Measurements from ENCODE around the gene GOLT1B.

GOLT1B gene

GRCh38 chr12:21539797-21540196 lies 38.2 kb downstream of the GOLT1B start:
- Histone ChIP-seq H3K27ac (no peak overlapping the region), H3K4me2 (no peak overlapping the region), H3K36me3 (ENCODE audit: insufficient read depth) (no peaks in the 10 kb centered on the region), H3K4me3 (IDR thresholded peaks at IDR 0.05; ENCODE audit: insufficient read depth, low read depth, low read length) (no peak overlapping the region), H4K20me1 (ENCODE audit: insufficient read depth) (no peaks in the 10 kb centered on the region), H3K9ac (no peak overlapping the region), H3K4me1 (ENCODE audit: low read depth, poor library complexity, severe bottlenecking) (no peaks in the 10 kb centered on the region), H2AFZ (ENCODE audit: low read depth) (no peak overlapping the region), H3K27me3 (ENCODE audit: insufficient read depth, low read depth) (no peaks in the 10 kb centered on the region), H3K79me2 (ENCODE audit: insufficient read depth, low read depth) (no peaks in the 10 kb centered on the region)
- no peak for TF ChIP-seq CTCF (conservative IDR thresholded peaks at IDR 0.05; ENCODE audit: low read depth, low read length)

GRCh38 chr12:21541773-21542172 lies 40.2 kb downstream of the GOLT1B start:
- Histone ChIP-seq H2AFZ (ENCODE audit: low read depth) (no peak overlapping the region), H3K27me3 (ENCODE audit: insufficient read depth, low read depth) (no peaks in the 10 kb centered on the region), H3K79me2 (ENCODE audit: insufficient read depth, low read depth) (no peaks in the 10 kb centered on the region), H4K20me1 (ENCODE audit: insufficient read depth) (no peaks in the 10 kb centered on the region), H3K27ac (no peak overlapping the region), H3K4me1 (ENCODE audit: low read depth, poor library complexity, severe bottlenecking) (no peaks in the 10 kb centered on the region), H3K9ac (no peak overlapping the region), H3K4me2 (no peak overlapping the region), H3K4me3 (IDR thresholded peaks at IDR 0.05; ENCODE audit: insufficient read depth, low read depth, low read length) (no peak overlapping the region), H3K36me3 (ENCODE audit: insufficient read depth) (no peaks in the 10 kb centered on the region)
- no peak for TF ChIP-seq CTCF (conservative IDR thresholded peaks at IDR 0.05; ENCODE audit: low read depth, low read length)

GRCh38 chr12:21542403-21542802 lies 40.8 kb downstream of the GOLT1B start:
- H3K79me2 ChIP-seq (ENCODE audit: insufficient read depth, low read depth) = no peaks in the 10 kb centered on the region

GRCh38 chr12:21543151-21543550 lies 41.6 kb downstream of the GOLT1B start:
- H2AFZ ChIP-seq (ENCODE audit: low read depth) = no peak overlapping the region
- H4K20me1 ChIP-seq (ENCODE audit: insufficient read depth) = no peaks in the 10 kb centered on the region
- no peak overlapping the region for H3K4me2 ChIP-seq
- H3K36me3 ChIP-seq (ENCODE audit: insufficient read depth) = no peaks in the 10 kb centered on the region
- H3K27ac ChIP-seq = no peak overlapping the region
- no peaks in the 10 kb centered on the region for H3K27me3 ChIP-seq (ENCODE audit: insufficient read depth, low read depth)
- H3K4me1 ChIP-seq (ENCODE audit: low read depth, poor library complexity, severe bottlenecking) = no peaks in the 10 kb centered on the region
- H3K4me3 ChIP-seq (IDR thresholded peaks at IDR 0.05; ENCODE audit: insufficient read depth, low read depth, low read length) = no peak overlapping the region
- H3K9ac ChIP-seq = no peak overlapping the region
- H3K79me2 ChIP-seq (ENCODE audit: insufficient read depth, low read depth) = no peaks in the 10 kb centered on the region
- TF ChIP-seq CTCF (conservative IDR thresholded peaks at IDR 0.05; ENCODE audit: low read depth, low read length) = no peak

More at GRCh38 chr12:21542403-21542802, 40.8 kb downstream of the GOLT1B start:
- TF ChIP-seq CTCF (conservative IDR thresholded peaks at IDR 0.05; ENCODE audit: low read depth, low read length) = no peak
- no peak overlapping the region for H3K4me3 ChIP-seq (IDR thresholded peaks at IDR 0.05; ENCODE audit: insufficient read depth, low read depth, low read length)
- H3K4me1 ChIP-seq (ENCODE audit: low read depth, poor library complexity, severe bottlenecking) = no peaks in the 10 kb centered on the region
- no peak overlapping the region for H3K27ac ChIP-seq
- H3K27me3 ChIP-seq (ENCODE audit: insufficient read depth, low read depth) = no peaks in the 10 kb centered on the region
- no peak overlapping the region for H3K4me2 ChIP-seq
- H4K20me1 ChIP-seq (ENCODE audit: insufficient read depth) = no peaks in the 10 kb centered on the region
- no peaks in the 10 kb centered on the region for H3K36me3 ChIP-seq (ENCODE audit: insufficient read depth)
- no peak overlapping the region for H3K9ac ChIP-seq
- H2AFZ ChIP-seq (ENCODE audit: low read depth) = no peak overlapping the region

All from KMS-11 (cell line).